ENCODE results near the gene ADD1.

GRCh38 chr4:2832309-2832980 lies 11.2 kb upstream of the ADD1 start:
- TF ChIP-seq CTCF (IDR thresholded peaks at IDR 0.05; ENCODE audit: low read depth, low read length, poor library complexity, severe bottlenecking) = no peak
- no peak for TF ChIP-seq EZH2phosphoT487 (IDR thresholded peaks at IDR 0.05; ENCODE audit: borderline replicate concordance, low read length)

Measured in DOHH2 (cell line).